Keratinocyte (primary cell): ENCODE data around the gene WNT9B.

Source experiments
- CTCF ChIP-seq, 3 experiments: IDR thresholded peaks in 1 of 3; conservative IDR thresholded peaks in 1 of 3; optimal IDR thresholded peaks in 1 of 3; 2 replicates in 2 of 3; 3 replicates in 1 of 3; pipeline versions ENCODE3 to v1.5.1; 2011; ENCODE audit warnings: low read length in 3 of 3, mild to moderate bottlenecking in 3 of 3, moderate library complexity in 2 of 3, control low read depth in 1 of 3, inconsistent platforms in 1 of 3; ENCODE audit not compliant: insufficient read depth in 2 of 3; ENCODE audit errors: extremely low read depth in 1 of 3
- EZH2 ChIP-seq: IDR thresholded peaks from one replicate; pipeline ENCODE4 v1.6.1; 2012; ENCODE audit warnings: inconsistent platforms, mild to moderate bottlenecking, low read length, moderate library complexity

DNA sequence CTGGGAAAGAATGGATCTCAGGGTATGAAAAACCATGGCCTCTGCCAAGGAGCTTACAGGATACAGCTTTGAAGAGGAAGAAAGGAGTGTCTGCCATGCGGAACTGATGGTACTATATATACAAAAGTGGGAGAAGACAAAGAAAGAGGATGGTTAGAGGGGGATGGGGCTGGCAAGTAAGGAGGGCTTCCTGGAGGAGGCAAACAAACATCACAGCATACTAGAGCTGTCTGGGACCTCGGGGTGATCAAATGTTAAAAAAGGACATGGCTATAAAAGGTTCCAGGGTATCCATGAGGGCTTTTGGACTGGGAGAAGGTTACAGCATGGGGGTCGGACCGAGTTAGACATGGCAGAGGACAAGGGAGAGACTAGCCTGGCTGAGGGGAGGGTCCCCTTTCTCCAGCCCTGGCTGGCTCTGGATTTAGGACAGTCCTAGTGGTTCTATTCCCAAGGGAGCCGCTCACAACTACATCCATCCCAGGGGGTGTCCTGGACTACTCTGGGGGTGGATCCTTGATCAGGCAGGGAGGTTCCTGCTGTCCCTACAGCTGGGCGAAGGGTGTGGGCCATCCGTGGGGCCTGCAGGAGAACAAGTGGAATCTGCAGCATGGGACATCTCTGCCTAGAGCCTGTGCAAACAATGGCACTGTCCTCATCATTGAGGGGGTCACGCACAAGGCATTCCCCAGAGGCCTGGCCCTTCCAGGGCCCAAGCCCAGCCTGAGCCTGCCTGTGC lies 12.2 kb downstream of the WNT9B start:
- TF ChIP-seq CTCF (optimal IDR thresholded peaks at IDR 0.05 in 1 of 3, IDR thresholded peaks at IDR 0.05 in 1 of 3, conservative IDR thresholded peaks at IDR 0.05 in 1 of 3; ENCODE audit: extremely low read depth in 1 of 3, insufficient read depth in 2 of 3, low read length in 3 of 3) (no peak), EZH2 (no peak)
